Measurements from ENCODE around the gene MRPS9. TPM values are rescaled to one million over a fixed set of nuclear protein-coding genes. Genes with fewer than 3 reads are reported as not detected.

Gene MRPS9
- total RNA-seq, 1 experiment from 2014 or later, result 49.7 TPM

DNA sequence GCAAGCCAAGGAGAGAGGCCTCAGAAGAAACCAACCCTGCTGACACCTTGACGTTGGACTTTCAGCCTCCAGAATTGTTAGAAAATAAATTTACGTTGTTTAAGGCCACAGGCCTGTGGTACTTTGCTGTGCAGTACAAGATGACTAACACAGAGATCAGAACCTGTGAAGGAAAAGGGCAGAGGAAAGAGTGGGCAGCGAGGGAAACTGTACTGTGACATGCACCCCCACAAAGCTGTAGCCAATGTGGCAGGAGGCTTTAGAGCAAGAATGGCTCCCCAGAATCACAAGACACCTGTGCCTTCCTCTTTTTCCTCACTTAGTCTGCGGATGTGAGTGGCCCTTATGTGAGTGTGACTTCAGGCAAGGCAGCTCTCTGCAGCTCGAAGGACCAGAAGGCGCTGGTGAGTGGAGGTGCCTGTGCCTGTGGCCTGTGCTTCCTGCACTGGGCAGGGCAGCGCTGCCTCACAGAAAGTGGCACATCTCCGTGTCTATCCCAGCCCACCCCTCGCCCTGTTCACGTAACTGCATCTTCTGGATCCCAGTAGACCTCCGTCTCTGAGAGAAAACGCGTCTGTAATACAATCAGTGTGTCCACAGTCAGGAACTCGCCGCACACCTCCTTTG is 89.5 kb downstream of the MRPS9 start:
- Histone ChIP-seq H3K4me1 (ENCODE audit: control insufficient read depth in 1 of 2, insufficient read depth in 2 of 2, low read length in 2 of 2) (peaks cover 3 to 9% of the 10 kb centered on the region in 2 experiments; a peak in 2 of 4 replicates), H3K9ac (ENCODE audit: low read length) (no peak overlapping the region), H3K36me3 (ENCODE audit: control insufficient read depth in 1 of 2, insufficient read depth in 2 of 2, low read length in 2 of 2) (no peaks in the 10 kb centered on the region), H3K4me2 (ENCODE audit: low read length) (no peak overlapping the region), H4K20me1 (ENCODE audit: insufficient read depth) (no peaks in the 10 kb centered on the region), H2AFZ (ENCODE audit: low read depth, low read length, poor library complexity, severe bottlenecking) (no peak overlapping the region), H3K9me3 (ENCODE audit: control insufficient read depth in 1 of 2, insufficient read depth in 1 of 2, low read depth in 1 of 2, low read length in 2 of 2) (no peaks in the 10 kb centered on the region), H3K27ac (ENCODE audit: low read depth, low read length) (no peak overlapping the region), H3K79me2 (ENCODE audit: insufficient read depth, low read length) (no peaks in the 10 kb centered on the region), H3K9me2 (ENCODE audit: insufficient read depth) (no peaks in the 10 kb centered on the region), H3K4me3 (replicated peaks in 1 of 2; ENCODE audit: low read depth in 1 of 2, low read length in 2 of 2) (no peak overlapping the region), H3K27me3 (ENCODE audit: insufficient read depth, low read length) (no peaks in the 10 kb centered on the region)
- intact Hi-C loops (cut with micrococcal nuclease), result no loop called here
- POLR2A ChIA-PET, result no interaction called here
- CTCF ChIA-PET, result no interaction called here
- TF ChIP-seq, protein P1, sequence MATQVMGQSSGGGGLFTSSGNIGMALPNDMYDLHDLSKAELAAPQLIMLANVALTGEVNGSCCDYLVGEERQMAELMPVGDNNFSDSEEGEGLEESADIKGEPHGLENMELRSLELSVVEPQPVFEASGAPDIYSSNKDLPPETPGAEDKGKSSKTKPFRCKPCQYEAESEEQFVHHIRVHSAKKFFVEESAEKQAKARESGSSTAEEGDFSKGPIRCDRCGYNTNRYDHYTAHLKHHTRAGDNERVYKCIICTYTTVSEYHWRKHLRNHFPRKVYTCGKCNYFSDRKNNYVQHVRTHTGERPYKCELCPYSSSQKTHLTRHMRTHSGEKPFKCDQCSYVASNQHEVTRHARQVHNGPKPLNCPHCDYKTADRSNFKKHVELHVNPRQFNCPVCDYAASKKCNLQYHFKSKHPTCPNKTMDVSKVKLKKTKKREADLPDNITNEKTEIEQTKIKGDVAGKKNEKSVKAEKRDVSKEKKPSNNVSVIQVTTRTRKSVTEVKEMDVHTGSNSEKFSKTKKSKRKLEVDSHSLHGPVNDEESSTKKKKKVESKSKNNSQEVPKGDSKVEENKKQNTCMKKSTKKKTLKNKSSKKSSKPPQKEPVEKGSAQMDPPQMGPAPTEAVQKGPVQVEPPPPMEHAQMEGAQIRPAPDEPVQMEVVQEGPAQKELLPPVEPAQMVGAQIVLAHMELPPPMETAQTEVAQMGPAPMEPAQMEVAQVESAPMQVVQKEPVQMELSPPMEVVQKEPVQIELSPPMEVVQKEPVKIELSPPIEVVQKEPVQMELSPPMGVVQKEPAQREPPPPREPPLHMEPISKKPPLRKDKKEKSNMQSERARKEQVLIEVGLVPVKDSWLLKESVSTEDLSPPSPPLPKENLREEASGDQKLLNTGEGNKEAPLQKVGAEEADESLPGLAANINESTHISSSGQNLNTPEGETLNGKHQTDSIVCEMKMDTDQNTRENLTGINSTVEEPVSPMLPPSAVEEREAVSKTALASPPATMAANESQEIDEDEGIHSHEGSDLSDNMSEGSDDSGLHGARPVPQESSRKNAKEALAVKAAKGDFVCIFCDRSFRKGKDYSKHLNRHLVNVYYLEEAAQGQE (IDR thresholded peaks at IDR 0.05; ENCODE audit: low read depth), result no peak
- ATAC-seq (no peak), DNase-seq (ENCODE audit: low read depth, low spot score) (no peak)
- RAD21 ChIA-PET (ENCODE audit: low non-redundant PET in 1 of 2, low total read pairs in 2 of 2, uncharacterized antibody in 2 of 2, unreplicated experiment in 2 of 2), result no interaction called here
- no TSS peak for BruUV-seq (replicated peaks)

DNA sequence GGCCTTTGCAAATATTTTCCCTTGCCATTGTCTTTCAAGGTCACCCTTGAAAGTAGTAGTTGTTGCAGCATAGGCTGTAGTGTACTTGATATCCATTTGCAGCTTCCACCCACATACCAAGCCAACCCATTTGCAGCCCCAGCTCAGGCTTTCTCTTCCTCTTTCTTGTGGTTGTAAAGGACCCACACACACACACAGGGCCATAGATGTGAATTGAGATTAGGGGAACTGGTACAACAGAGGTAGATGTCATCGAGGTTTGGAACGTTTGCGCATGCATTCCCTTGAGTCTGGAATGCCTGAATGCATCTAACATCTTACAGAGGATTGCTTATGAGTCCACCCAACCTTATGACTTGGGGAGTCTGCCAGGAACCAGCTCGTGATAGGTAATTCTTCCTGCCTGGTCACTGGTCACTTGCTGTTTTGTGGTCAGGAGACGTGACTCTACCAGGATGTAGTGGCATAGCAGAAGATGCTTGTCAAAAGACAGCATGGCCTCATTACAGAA is 91.9 kb downstream of the MRPS9 start:
- Histone ChIP-seq H3K27ac (ENCODE audit: low read depth, low read length) (no peak overlapping the region), H3K9me2 (ENCODE audit: insufficient read depth) (no peaks in the 10 kb centered on the region), H3K27me3 (ENCODE audit: insufficient read depth, low read length) (no peaks in the 10 kb centered on the region), H3K4me2 (ENCODE audit: low read length) (no peak overlapping the region), H3K4me3 (replicated peaks in 1 of 2; ENCODE audit: low read depth in 1 of 2, low read length in 2 of 2) (no peak overlapping the region), H3K79me2 (ENCODE audit: insufficient read depth, low read length) (no peaks in the 10 kb centered on the region), H3K9ac (ENCODE audit: low read length) (no peak overlapping the region), H2AFZ (ENCODE audit: low read depth, low read length, poor library complexity, severe bottlenecking) (no peak overlapping the region), H4K20me1 (ENCODE audit: insufficient read depth) (no peaks in the 10 kb centered on the region), H3K9me3 (ENCODE audit: control insufficient read depth in 1 of 2, insufficient read depth in 1 of 2, low read depth in 1 of 2, low read length in 2 of 2) (no peaks in the 10 kb centered on the region), H3K36me3 (ENCODE audit: control insufficient read depth in 1 of 2, insufficient read depth in 2 of 2, low read length in 2 of 2) (no peaks in the 10 kb centered on the region), H3K4me1 (ENCODE audit: control insufficient read depth in 1 of 2, insufficient read depth in 2 of 2, low read length in 2 of 2) (peaks cover 3 to 9% of the 10 kb centered on the region in 2 experiments; a peak in 2 of 4 replicates)
- no peak for ATAC-seq
- RAD21 ChIA-PET (ENCODE audit: low non-redundant PET in 1 of 2, low total read pairs in 2 of 2, uncharacterized antibody in 2 of 2, unreplicated experiment in 2 of 2), result no interaction called here
- POLR2A ChIA-PET, result no interaction called here
- no peak for TF ChIP-seq SP1 (IDR thresholded peaks at IDR 0.05; ENCODE audit: low read depth)
- no peak for TF ChIP-seq RAD21 (IDR thresholded peaks at IDR 0.05; ENCODE audit: low read depth)
- TF ChIP-seq FOSL1 (IDR thresholded peaks at IDR 0.05; ENCODE audit: low read depth), result no peak
- no peak for TF ChIP-seq TCF7L2 (IDR thresholded peaks at IDR 0.05; ENCODE audit: borderline replicate concordance, extremely low read depth, insufficient read depth, insufficient read length)
- no peak for TF ChIP-seq POLR2A (IDR thresholded peaks at IDR 0.05; ENCODE audit: borderline replicate concordance, extremely low read depth, insufficient read depth, insufficient read length)
- no peak for TF ChIP-seq YY1 (IDR thresholded peaks at IDR 0.05; ENCODE audit: extremely low read depth, insufficient replicate concordance, low read depth, low read length)
- TF ChIP-seq ZFX (IDR thresholded peaks at IDR 0.05), result no peak
- TF ChIP-seq, protein P1 (IDR thresholded peaks at IDR 0.05; ENCODE audit: low read depth), result no peak
- TF ChIP-seq CEBPB (IDR thresholded peaks at IDR 0.05; ENCODE audit: low read depth), result no peak
- TF ChIP-seq MAX (IDR thresholded peaks at IDR 0.05), result no peak
- CTCF ChIA-PET, result no interaction called here
- intact Hi-C loops (cut with micrococcal nuclease), result no loop called here
- DNase-seq (ENCODE audit: low read depth, low spot score), result no peak
- no TSS peak for BruUV-seq (replicated peaks)
